ENCODE data around the gene RNF217. TPM values are rescaled to one million over a fixed set of nuclear protein-coding genes. Genes with fewer than 3 reads are reported as not detected.

The RNF217 gene
- total RNA-seq, 1 donor from 2014 or later: 5.9 TPM

GRCh38 chr6:125136378-125136777, 174.1 kb downstream of the RNF217 start:
- TF ChIP-seq CTCF (IDR thresholded peaks at IDR 0.05; ENCODE audit: partially characterized antibody, unreplicated experiment): no peak
- Mint-ChIP-seq H3K36me3 (ENCODE audit: unreplicated experiment) (no peaks in the 10 kb centered on the region), H3K27me3 (ENCODE audit: unreplicated experiment) (no peaks in the 10 kb centered on the region), H3K4me1 (ENCODE audit: low read depth, unreplicated experiment) (peaks cover 6% of the 10 kb centered on the region), H3K27ac (ENCODE audit: unreplicated experiment) (no peak overlapping the region), H3K4me3 (ENCODE audit: unreplicated experiment) (no peak overlapping the region), H3K9me3 (ENCODE audit: unreplicated experiment) (peaks cover 4% of the 10 kb centered on the region)
- no peak for DNase-seq

- no peak overlapping the region for H3K27ac Mint-ChIP-seq (ENCODE audit: unreplicated experiment)
Measured at GRCh38 chr6:125138083-125138482, 175.8 kb downstream of the RNF217 start.

GRCh38 chr6:125140808-125141207, 178.6 kb downstream of the RNF217 start:
- Mint-ChIP-seq H3K36me3 (ENCODE audit: unreplicated experiment) (peaks cover 13% of the 10 kb centered on the region), H3K4me3 (ENCODE audit: unreplicated experiment) (no peak overlapping the region)

More at GRCh38 chr6:125138083-125138482, 175.8 kb downstream of the RNF217 start:
- Mint-ChIP-seq H3K9me3 (ENCODE audit: unreplicated experiment) (peaks cover 5% of the 10 kb centered on the region), H3K27me3 (ENCODE audit: unreplicated experiment) (no peaks in the 10 kb centered on the region), H3K4me1 (ENCODE audit: low read depth, unreplicated experiment) (peaks cover 6% of the 10 kb centered on the region), H3K36me3 (ENCODE audit: unreplicated experiment) (peaks cover under 1% of the 10 kb centered on the region), H3K4me3 (ENCODE audit: unreplicated experiment) (no peak overlapping the region)
- no peak for DNase-seq
- TF ChIP-seq CTCF (IDR thresholded peaks at IDR 0.05; ENCODE audit: partially characterized antibody, unreplicated experiment): no peak

More at GRCh38 chr6:125140808-125141207, 178.6 kb downstream of the RNF217 start:
- H3K27ac Mint-ChIP-seq (ENCODE audit: unreplicated experiment): no peak overlapping the region
- no peak for DNase-seq
- no peaks in the 10 kb centered on the region for H3K27me3 Mint-ChIP-seq (ENCODE audit: unreplicated experiment)
- TF ChIP-seq CTCF (IDR thresholded peaks at IDR 0.05; ENCODE audit: partially characterized antibody, unreplicated experiment): no peak
- H3K4me1 Mint-ChIP-seq (ENCODE audit: low read depth, unreplicated experiment): peaks cover 6% of the 10 kb centered on the region
- H3K9me3 Mint-ChIP-seq (ENCODE audit: unreplicated experiment): peaks cover 6% of the 10 kb centered on the region

Other genes with a start within 250 kb of the RNF217 start
- not detected for gene TPD52L1, start 191.3 kb downstream of the RNF217 start, total RNA-seq (ENCODE audit: unreplicated experiment)